Transverse colon (tissue), 4 donors: ENCODE results near the gene UMPS. TPM values are rescaled to one million over a fixed set of nuclear protein-coding genes. Genes with fewer than 3 reads are reported as not detected.
A peak's percentile ranks its signal among the peaks of the same experiment; 100 is the strongest.

ENCODE experiments used
- DNase-seq: peaks from one replicate; pipeline ENCODE4 v3.0.0-alpha.2; 2019
- H3K27ac ChIP-seq, 4 donors: fragments of 200-600 bp; sonication (generic); 2 replicates each; pipeline ENCODE4 v1.5.1; 2016 to 2018; ENCODE audit warnings: inconsistent platforms in 4 of 4
- H3K27me3 ChIP-seq: fragments of 200-600 bp; sonication (generic); 2 replicates; pipeline ENCODE4 v1.5.1; 2017; ENCODE audit warnings: inconsistent platforms
- H3K36me3 ChIP-seq, 4 donors: fragments of 200-600 bp; sonication (generic); 2 replicates each; pipeline ENCODE4 v1.5.1; 2017 to 2019; ENCODE audit warnings: inconsistent platforms in 4 of 4
- H3K4me1 ChIP-seq, 4 donors: fragments of 200-600 bp; sonication (generic); 2 replicates each; pipeline ENCODE4 v1.5.1; 2017 to 2020; ENCODE audit warnings: inconsistent platforms in 4 of 4
- H3K4me3 ChIP-seq, 4 donors: fragments of 200-600 bp; sonication (generic); 1 replicate in 1 of 4; 2 replicates in 3 of 4; pipeline versions ENCODE4 v1.5.1 to v1.6.1; 2017 to 2019; ENCODE audit warnings: inconsistent platforms in 4 of 4
- H3K9me3 ChIP-seq, 2 donors: fragments of 200-600 bp; sonication (generic); 2 replicates each; pipeline ENCODE4 v1.5.1; 2017 to 2019; ENCODE audit warnings: inconsistent platforms in 2 of 2
- EP300 ChIP-seq: sonication (generic); formaldehyde crosslinking; IDR thresholded peaks from one replicate; pipeline ENCODE4 v1.6.1; 2017; ENCODE audit warnings: antibody characterized with exemption, low read depth
- POLR2A ChIP-seq: fragments of 450-650 bp; IDR thresholded peaks from one replicate; pipeline ENCODE4 v1.6.1; 2016; ENCODE audit warnings: antibody characterized with exemption, mild to moderate bottlenecking, moderate library complexity
- POLR2AphosphoS5 ChIP-seq, 3 donors: sonication (generic); formaldehyde crosslinking; IDR thresholded peaks; one replicate each; pipeline ENCODE4 v1.6.1; 2016; ENCODE audit warnings: antibody characterized with exemption in 3 of 3
- WGBS, 2 donors: methylation state at CpG; one replicate each; pipeline ENCODE4 v1.1.5; 2018; ENCODE audit warnings: low coverage in 1 of 2; 5-methylcytosine and 5-hydroxymethylcytosine counted together
- in situ Hi-C, 4 donors: fragments of 200-750 bp; cut with MboI; loops; one replicate each; pipeline versions ENCODE4 v1.15.0 to v1.15.1; 2017; ENCODE audit warnings: low sequenced_read_pairs in 3 of 4, low pct_ligation_motif_present in 1 of 4, low pct_unique_long_range_greater_than_20kb in 1 of 4
- intact Hi-C: fragments of 100-400 bp; cut with DNase I; formaldehyde crosslinking; loops from one replicate; pipeline ENCODE4 v1.15.1; 2023; ENCODE audit warnings: low total_unique reads
- total RNA-seq, 4 donors: library from RNA; depleted of rRNA; stranded (reverse); fragments of >200 nt; gene quantifications; one replicate each; pipeline ENCODE4 v1.1.0, GENCODE V29; 2016
- TF ChIP-seq, protein P1 (sequence below), 5 experiments: fragments of 200-600 bp in 3 of 5; fragments of 450-650 bp in 2 of 5; sonication (generic) in 3 of 5; IDR thresholded peaks; 1 replicate in 2 of 5; 2 replicates in 3 of 5; pipeline ENCODE4 v1.5.1; 2016 to 2017; ENCODE audit warnings: antibody characterized with exemption in 5 of 5, inconsistent platforms in 3 of 5, mild to moderate bottlenecking in 2 of 5, moderate library complexity in 1 of 5

UMPS gene
- total RNA-seq, 4 donors from 2014 or later = 10.3 to 47.5 (median 19.6) TPM

DNA sequence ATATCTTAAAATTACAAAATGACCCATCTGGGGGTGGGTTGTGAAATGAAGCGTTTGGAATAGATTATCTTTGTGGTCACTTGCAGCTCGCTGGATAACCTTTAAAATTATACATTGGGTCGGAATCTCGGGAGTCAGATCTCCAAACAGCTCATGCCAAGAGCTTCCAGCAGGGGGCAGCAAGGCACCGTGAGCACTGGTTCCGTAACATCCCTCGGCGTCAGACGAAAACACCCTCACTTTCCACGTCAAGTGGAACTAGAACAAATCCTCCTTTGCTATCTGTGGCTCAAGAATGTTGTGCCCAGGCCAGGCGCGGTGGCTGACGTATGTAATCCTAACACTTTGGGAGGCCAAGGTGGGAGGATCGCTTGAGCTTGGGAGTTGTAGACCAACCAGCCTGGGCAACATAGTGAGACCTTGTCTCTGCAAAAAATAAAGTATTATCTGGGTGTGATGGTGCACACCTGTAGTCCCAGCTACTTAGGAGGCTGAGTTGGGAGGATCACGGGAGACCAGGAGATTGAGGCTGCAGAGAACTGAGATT lies 31.1 kb downstream of the UMPS start:
- Histone ChIP-seq H3K27me3 (no peaks in the 10 kb centered on the region), H3K4me1 (peaks cover 0 to 11% (median 8%) of the 10 kb centered on the region in 4 donors), H3K27ac (peak overlapping the region in 3 of 4 donors; percentile 26 to 50 (median 42)), H3K36me3 (peaks cover 0 to 14% (median 0%) of the 10 kb centered on the region in 4 donors), H3K4me3 (no peak overlapping the region), H3K9me3 (no peaks in the 10 kb centered on the region)
- TF ChIP-seq, protein P1, sequence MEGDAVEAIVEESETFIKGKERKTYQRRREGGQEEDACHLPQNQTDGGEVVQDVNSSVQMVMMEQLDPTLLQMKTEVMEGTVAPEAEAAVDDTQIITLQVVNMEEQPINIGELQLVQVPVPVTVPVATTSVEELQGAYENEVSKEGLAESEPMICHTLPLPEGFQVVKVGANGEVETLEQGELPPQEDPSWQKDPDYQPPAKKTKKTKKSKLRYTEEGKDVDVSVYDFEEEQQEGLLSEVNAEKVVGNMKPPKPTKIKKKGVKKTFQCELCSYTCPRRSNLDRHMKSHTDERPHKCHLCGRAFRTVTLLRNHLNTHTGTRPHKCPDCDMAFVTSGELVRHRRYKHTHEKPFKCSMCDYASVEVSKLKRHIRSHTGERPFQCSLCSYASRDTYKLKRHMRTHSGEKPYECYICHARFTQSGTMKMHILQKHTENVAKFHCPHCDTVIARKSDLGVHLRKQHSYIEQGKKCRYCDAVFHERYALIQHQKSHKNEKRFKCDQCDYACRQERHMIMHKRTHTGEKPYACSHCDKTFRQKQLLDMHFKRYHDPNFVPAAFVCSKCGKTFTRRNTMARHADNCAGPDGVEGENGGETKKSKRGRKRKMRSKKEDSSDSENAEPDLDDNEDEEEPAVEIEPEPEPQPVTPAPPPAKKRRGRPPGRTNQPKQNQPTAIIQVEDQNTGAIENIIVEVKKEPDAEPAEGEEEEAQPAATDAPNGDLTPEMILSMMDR (IDR thresholded peaks at IDR 0.05) = peak; percentile 91 to 98 (median 94)
- TF ChIP-seq POLR2A (no peak), POLR2AphosphoS5 (IDR thresholded peaks at IDR 0.05) (peak in 2 of 3 donors; percentile 52 to 65), EP300 (no peak)
- in situ Hi-C loops = loop anchor here (5.0 to 25.0 kb wide), 2 partner anchors 141 to 676 kb away; no protein-coding TSS in a partner anchor
- 8 to 9% methylated on average over 9 to 15 of the region's 15 CpGs for WGBS, 2 donors
- intact Hi-C loops = no loop called here
- peak; percentile 89 for DNase-seq

DNA sequence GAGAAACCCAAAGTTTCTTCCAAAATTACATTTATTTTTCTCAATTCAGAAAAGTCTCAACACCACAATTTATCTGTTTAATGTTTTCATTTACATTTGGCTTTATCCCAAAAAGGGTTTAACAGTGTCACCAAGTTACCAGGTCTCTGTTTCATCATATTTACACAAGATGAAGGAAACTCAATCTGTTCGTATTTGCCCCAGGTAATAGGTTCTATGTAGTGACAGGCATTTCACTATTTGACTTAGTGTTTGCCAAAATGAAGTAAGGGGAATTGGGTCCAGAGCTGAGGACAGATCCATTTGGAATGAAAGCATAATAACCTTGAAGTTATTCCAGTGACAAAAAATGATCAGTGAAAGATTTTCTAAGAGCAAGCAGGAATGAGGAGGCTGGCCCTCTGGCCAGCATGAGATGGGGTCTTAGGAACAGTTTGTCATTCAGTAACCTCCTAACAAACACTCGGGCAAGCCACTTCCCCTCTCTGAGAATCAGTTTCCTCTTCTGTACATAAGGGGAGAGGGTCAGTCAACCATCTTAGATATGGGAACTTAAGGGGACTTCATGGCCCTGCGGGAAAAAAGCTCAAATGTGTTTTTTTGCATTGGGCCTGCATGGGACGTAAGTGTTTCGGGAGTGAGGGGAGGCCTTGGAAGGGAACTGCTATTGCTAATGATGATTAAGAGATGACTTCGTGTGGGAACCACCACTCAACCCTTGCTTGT lies 31.8 kb downstream of the UMPS start:
- Histone ChIP-seq H3K4me1 (peaks cover 0 to 11% (median 8%) of the 10 kb centered on the region in 4 donors), H3K27me3 (no peaks in the 10 kb centered on the region), H3K27ac (peak overlapping the region in 3 of 4 donors; percentile 26 to 50 (median 42)), H3K4me3 (no peak overlapping the region), H3K36me3 (peaks cover 0 to 14% (median 0%) of the 10 kb centered on the region in 4 donors), H3K9me3 (no peaks in the 10 kb centered on the region)
- in situ Hi-C loops = loop anchor here (5.0 to 25.0 kb wide), 2 partner anchors 140 to 675 kb away; no protein-coding TSS in a partner anchor
- TF ChIP-seq POLR2AphosphoS5 (IDR thresholded peaks at IDR 0.05) (no peak), POLR2A (no peak), EP300 (no peak)
- TF ChIP-seq, protein P1 (IDR thresholded peaks at IDR 0.05) = no peak
- intact Hi-C loops = no loop called here
- WGBS, 2 donors = 72 to 81% methylated on average over 5 to 6 of the region's 6 CpGs
- no peak for DNase-seq

DNA sequence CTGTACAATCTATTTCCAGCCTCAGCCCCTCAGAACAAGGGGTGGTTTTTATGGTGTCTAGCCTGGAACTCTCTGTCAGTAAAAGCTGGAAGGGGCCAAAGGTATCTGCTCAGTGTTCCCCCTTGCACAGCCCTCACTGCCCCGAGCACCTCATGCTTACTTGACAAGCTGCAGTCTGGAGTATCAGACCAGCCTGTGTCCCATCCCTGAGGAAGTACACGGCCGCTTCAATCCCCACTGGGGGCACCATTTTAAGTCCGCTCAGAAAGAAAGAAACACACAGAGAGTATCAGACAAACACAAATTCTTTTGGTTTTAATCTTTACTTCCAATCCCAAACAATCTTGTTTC lies 32.4 kb downstream of the UMPS start:
- peaks cover 0 to 14% (median 0%) of the 10 kb centered on the region in 4 donors for H3K36me3 ChIP-seq
- TF ChIP-seq POLR2A = no peak
- TF ChIP-seq, protein P1 (IDR thresholded peaks at IDR 0.05) = no peak
- no peak for TF ChIP-seq EP300
- TF ChIP-seq POLR2AphosphoS5 (IDR thresholded peaks at IDR 0.05) = no peak
- DNase-seq = no peak
- in situ Hi-C loops = loop anchor here (5.0 to 25.0 kb wide), 2 partner anchors 140 to 675 kb away; no protein-coding TSS in a partner anchor
- no peaks in the 10 kb centered on the region for H3K27me3 ChIP-seq
- H3K4me3 ChIP-seq = no peak overlapping the region
- H3K27ac ChIP-seq = peak overlapping the region in 2 of 4 donors; percentile 42 to 50
- 77 to 88% methylated on average over 3 to 4 of the region's 4 CpGs for WGBS, 2 donors
- H3K4me1 ChIP-seq = peaks cover 0 to 11% (median 8%) of the 10 kb centered on the region in 4 donors
- intact Hi-C loops = no loop called here
- H3K9me3 ChIP-seq = no peaks in the 10 kb centered on the region

DNA sequence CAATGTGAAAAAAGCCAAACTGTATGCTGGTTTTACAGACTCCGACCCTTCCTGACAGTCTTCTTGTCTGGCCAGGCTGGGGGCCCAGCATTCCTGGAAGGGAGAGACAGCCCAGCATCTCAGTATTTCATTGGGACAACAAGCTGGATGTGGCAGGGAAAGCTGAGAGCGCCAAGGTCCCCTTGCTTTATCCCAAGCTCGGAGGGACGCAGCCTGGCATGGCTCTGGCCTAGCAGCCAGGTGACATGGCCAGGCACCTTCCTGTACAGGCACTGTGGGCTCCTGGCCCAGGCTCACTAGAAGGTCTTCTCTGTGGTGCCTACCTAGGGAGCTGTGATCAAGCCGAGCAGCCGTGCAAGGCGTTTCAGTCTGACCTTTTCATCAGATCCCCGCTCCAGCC lies 33.0 kb downstream of the UMPS start:
- peaks cover 0 to 14% (median 0%) of the 10 kb centered on the region in 4 donors for H3K36me3 ChIP-seq
- TF ChIP-seq, protein P1 (IDR thresholded peaks at IDR 0.05) = no peak
- TF ChIP-seq EP300 = no peak
- no peak for TF ChIP-seq POLR2A
- TF ChIP-seq POLR2AphosphoS5 (IDR thresholded peaks at IDR 0.05) = no peak
- 60 to 96% methylated on average over 1 to 8 of the region's 8 CpGs for WGBS, 2 donors
- no peak for DNase-seq
- H3K27me3 ChIP-seq = no peaks in the 10 kb centered on the region
- no peaks in the 10 kb centered on the region for H3K9me3 ChIP-seq
- H3K27ac ChIP-seq = no peak overlapping the region
- in situ Hi-C loops (loop anchor here (5.0 to 25.0 kb wide), 2 partner anchors 139 to 674 kb away; no protein-coding TSS in a partner anchor), intact Hi-C loops (no loop called here)
- H3K4me3 ChIP-seq = no peak overlapping the region
- H3K4me1 ChIP-seq = peaks cover 0 to 11% (median 8%) of the 10 kb centered on the region in 4 donors
